HG03457 (cell line): ENCODE measurements around the gene PRLHR.

ENCODE experiments used
- ATAC-seq: cut with Tn5 transposase; IDR thresholded peaks from one replicate; pipeline ENCODE4 v1.9.1; 2021; ENCODE audit warnings: moderate number of reproducible peaks; ENCODE audit not compliant: unreplicated experiment

Gene PRLHR

DNA sequence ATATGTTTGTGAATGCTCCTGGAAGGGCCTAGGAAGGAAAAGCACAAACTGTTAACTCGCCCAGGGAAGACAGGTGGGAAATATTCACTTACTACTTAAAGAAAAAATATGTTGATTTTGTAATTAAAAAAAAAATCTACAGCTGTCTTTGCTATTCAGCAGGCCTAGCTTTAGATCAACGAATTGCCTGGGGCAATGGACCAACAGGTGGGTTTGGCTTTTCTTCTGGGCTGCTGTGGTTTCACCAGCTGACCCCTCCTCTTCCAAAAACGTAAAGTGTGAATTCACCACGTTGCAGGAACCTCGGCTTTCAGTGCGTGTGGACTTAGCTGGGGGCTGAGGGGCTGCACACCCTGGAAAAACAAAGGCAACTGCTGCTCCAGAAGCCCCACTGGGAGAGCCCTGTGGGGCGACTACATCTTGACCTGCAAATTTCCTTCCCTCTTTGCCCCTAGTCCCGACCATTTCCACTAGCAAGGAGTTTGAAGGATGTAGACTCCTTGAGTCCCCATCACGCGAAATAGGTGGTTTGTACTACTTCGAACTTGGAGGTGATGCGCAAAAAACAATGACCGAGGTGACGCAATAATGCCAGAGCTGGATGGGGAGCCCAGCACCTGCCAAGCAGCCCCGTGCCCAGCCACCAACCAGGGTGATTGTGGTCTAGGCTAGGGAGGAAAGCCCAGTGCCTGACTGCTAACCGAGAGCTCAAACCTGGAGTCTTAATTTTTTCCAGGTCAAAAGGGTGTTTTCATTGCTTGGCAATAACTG, 7.4 kb downstream of the PRLHR start:
- ATAC-seq: no peak

- ATAC-seq: no peak
Measured at GRCh38 chr10:118586911-118587310, 8.5 kb downstream of the PRLHR start.

DNA sequence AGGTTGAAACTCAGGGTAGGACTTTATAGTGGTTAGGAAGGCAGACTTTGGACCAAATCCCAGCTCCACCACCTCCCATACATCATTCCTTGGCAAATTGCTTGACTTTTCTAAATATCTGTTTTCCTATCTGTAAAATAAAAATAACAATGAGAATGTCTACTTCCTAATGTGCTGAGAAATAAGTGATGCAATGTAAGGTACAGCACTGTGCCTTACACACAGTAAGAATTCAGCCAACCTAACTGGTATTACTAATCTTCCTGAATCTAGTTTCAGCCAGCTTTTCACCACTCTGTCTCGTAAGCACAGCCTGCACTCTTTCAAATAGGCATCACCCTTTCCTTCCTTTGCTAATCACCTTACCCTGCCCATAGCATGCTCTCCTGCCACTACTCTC, 9.7 kb downstream of the PRLHR start:
- ATAC-seq: no peak

GRCh38 chr10:118585234-118585633, 10.2 kb downstream of the PRLHR start:
- no peak for ATAC-seq

DNA sequence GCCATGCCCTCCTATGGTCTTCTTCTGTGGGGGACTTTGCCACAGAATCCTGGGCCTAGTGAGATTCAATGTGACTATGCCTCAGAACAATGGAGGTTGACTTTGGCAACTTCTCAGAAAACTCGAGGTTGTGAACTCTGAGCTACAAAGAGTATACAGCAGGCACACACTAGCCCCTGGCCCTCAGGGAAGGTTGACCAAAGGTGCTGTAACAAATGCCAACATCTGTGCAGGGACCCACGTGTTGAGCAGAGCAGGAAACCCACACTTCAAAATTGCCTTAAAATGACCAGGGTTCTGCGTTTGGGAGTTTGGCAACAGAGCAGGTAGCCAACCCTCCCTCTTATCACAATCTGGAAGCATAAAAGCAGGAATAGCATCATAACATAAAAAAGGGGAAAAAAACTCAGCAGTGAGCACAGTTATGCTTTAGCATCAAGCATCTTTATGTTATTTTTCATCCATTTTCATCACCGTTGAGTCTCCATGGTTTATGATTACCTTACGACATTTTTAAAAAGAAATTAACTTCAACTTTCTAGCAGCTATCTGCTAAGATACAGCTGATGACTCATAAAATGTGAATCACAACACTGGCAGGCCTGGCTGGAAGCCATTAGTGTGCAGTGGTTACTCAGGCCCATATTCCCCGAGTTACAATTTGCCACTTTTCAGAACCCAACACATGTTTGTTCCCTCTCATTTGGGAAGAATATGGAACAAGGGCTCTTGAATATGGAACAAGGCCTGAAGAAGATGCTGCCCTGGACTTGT, 11.1 kb downstream of the PRLHR start:
- no peak for ATAC-seq

DNA sequence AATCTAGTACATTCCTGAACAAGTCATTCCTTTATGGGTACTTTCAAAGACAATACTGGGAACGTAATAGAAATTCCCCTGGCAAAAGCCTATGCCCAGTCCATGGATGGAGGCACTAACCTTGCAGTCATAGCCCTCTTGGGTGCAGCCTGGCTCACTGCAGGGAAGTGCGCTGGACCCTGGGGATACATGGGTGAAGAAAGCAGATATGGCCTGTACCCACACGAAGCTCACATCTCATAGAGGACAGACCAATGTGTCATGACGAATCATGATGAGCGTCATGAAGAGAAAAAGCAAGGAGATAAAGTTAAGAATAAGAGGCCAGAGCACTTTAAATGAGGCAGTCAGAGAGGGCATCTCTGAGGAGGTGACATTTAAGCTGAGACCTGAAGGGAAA, 11.8 kb downstream of the PRLHR start:
- ATAC-seq: no peak

- ATAC-seq: no peak
Measured at GRCh38 chr10:118582511-118582910, 12.9 kb downstream of the PRLHR start.

GRCh38 chr10:118581340-118581739, 14.1 kb downstream of the PRLHR start:
- ATAC-seq: no peak

- ATAC-seq: no peak
Measured at GRCh38 chr10:118580702-118581101, 14.7 kb downstream of the PRLHR start.

DNA sequence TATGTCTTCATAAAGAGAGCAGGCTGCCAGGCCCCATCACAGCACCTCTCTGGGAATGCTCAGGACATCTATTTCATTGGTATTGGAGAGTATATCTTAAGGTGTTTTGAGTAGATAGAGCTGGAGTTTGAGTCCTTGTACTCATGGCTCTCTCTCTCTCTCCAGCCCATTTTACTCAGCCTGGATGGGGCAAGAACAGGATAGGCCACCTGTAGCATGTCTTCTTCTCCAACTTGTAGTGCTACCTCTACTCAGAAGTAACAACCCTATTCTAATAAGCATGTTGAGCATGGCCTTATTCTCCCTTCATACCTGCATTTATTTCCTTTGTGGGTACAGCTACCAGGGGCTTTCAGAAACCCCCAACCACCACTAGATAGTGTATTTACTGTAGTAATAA, 21.9 kb downstream of the PRLHR start:
- ATAC-seq: no peak

- no peak for ATAC-seq
Measured at GRCh38 chr10:118572256-118573041, 23.0 kb downstream of the PRLHR start.

DNA sequence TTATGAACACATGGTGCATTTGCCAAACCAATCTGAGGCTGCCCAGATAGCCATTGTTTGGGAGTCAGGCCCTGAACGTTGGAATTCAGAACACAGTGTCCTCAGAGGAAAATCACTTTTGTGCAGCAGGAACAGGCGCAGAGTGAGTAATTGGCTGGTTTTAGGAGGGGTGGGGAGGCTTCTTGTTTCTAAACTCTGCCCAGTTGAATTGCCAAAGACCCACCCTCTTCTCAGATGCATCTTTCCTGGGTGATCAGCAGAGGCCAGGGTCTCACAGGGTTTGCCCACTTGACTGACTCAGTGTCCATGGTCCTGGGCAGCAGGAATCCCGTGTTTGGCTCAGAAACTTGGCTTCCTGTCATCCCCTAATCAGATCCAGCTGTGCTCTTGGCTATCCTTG, 24.3 kb downstream of the PRLHR start:
- no peak for ATAC-seq

- ATAC-seq: no peak
Measured at GRCh38 chr10:118570591-118570990, 24.9 kb downstream of the PRLHR start.

- no peak for ATAC-seq
Measured at GRCh38 chr10:118569882-118570252, 25.6 kb downstream of the PRLHR start.

- no peak for ATAC-seq
Measured at GRCh38 chr10:118569241-118569881, 26.1 kb downstream of the PRLHR start.

DNA sequence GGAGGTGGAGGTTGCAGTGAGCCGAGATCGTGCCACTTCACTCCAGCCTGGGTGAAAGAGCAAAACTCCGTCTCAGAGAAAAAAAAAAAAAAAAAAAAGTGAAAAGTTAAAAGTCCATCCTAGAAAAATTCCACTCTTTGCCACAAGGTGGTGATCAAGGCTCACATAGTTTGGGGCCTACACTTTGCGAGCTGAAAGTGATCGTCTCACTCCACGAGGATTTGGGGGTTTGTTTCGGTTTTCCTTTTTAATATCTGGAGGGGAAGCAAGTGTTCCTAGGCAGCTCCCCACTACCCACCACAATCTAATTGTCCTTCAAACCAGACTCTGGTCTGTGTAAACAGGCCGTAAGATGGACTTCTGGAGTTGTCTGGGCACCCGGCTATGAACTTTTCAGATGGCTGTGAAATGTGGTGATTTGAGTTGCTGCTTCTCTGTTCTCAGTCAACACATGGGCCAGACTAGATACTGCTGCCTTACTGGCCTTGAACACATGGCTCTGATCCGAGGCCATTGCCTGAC, 27.1 kb downstream of the PRLHR start:
- ATAC-seq: no peak

DNA sequence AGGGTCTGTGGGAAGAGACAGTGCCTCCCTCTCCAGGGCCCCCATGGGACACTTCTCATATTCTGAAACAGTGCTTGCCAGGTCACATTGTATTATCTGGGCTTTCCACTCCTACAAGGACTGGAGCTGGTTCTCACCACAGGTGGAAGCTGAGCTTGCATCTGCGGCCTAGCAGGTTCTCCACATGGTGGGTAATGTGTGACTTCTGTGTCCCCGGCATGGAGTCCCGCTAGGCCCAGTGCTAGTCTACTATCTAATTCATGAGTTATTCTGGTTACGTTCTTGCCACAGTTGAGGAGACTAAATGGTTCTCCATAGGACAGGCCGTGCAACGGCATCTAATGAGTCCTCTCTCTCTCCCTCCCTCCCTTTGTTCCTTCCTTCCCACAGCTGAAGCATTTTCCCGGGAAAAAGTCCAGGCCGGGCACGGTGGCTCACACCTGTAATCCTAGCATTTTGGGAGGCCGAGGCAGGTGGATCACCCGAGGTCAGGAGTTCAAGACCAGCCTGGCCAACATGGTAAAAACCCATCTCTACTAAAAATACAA, 27.7 kb downstream of the PRLHR start:
- no peak for ATAC-seq

- ATAC-seq: no peak
Measured at GRCh38 chr10:118566911-118567310, 28.5 kb downstream of the PRLHR start.

- ATAC-seq: no peak
Measured at GRCh38 chr10:118565301-118566075, 30.0 kb downstream of the PRLHR start.

GRCh38 chr10:118564652-118565051, 30.8 kb downstream of the PRLHR start:
- ATAC-seq: no peak
